Activated naive CD4-positive, alpha-beta T cell treated with Interleukin-2 at 50 U/mL for 16 hours (primary cell): ENCODE data around the gene TAGLN2.

Source experiments
- DNase-seq: peaks from one replicate; pipeline ENCODE4 v3.0.0-alpha.2; 2020

Gene TAGLN2

DNA sequence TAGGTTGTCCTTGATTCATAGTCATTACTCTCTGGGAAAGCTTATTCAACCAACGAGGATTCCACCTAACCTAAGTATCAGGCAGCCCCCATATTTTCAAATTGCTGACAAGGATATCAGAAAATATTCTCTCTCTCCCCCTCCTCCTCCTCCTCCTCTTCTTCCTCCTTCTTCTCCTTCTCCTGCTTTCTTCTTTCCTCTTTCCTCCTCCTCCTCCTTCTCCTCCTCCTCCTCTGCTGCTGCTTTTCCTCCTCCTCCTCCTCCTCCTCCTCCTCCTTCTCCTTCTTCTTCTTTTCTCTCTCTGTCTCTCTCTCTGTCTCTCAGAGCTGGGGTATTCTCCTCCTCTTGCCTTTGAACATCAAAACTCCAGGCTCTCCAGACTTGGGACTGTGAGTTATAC, 22.6 kb upstream of the TAGLN2 start:
- no peak for DNase-seq

DNA sequence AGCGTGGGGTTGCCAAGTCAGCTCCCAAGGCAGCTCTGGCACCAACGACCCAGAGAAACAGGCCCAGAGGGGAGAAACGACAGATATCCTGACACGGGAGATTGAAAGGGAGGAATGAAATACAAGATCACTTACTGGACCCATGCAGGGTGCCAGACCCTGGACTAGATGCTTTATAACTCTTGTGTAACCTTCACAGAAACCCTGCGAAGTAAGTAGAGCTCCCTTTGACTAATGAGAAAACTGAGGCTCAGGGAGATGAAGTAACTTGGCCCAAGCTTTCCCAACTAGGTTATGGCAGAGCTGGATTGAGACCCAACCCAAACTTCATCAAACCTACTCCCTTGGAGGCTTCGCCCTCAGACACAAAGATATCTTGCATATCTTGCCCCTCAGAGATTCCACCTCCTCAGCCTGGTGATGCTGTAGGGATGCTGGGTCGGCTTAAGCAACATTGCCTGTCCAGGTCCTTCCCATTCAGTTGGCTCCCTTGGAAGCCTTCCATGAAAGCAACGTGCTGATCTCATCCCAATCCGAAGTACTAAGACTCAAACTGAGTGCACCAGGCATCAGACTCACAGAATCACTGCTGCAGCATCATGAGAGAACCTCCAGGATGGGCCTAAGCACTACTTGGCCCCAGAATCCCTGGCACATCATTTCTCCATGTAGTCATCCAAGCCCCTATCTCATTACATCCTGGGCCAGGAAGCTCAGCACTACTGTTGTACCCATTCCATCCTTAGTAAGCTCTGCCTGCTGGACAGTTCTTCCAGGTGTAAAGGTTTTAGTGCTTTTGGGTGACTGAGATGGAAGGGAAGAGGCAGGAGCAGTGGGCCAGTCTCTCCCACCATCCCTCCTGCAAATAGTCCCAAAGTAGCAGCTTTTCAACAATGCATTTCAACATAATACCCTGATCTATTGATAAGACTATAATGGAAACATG, 21.2 kb upstream of the TAGLN2 start:
- no peak for DNase-seq

DNA sequence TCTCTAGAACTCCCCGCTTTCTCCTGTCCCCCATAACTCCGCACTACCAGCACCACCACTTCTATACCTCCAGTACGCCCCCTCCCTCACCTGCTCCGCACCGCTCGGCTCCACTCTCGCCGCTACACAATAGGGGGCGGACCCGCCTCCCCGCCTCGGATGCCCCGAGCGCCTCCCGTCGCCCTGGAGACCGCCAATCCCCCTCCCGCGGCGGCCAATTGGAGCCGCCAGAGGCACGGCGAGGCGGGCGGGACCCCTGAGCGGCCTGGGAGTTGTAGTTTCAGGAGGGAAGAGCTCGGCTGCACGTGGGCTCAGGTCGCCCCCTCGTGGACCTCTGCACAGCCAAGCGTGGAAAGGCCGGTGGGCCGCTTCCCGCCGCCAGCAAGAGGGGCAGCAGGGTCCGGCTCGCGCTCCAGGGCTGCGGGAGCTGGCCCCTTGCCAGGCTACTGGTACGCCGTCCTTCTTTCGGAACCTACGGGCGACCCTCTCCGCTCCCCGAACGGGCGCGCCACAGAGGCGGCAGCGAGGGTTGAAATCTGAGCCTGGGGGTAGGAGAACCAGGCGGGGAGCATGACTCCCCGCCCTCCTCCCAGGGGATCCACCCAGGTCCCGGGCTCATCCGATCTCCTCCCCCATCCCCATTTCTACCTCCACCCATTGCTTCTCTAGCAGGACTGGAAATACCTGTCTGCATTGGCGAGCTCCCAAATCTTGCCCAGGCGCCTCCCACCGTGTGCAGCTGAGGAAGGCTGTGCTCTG, 20.4 kb upstream of the TAGLN2 start, which contains the start of gene IGSF9:
Gene IGSF9 (minus strand): TSS at position 131 of the 759 bp plus-strand sequence. CDS start 2,159 bp downstream, outside the sequence.
- DNase-seq: peak; percentile 70

DNA sequence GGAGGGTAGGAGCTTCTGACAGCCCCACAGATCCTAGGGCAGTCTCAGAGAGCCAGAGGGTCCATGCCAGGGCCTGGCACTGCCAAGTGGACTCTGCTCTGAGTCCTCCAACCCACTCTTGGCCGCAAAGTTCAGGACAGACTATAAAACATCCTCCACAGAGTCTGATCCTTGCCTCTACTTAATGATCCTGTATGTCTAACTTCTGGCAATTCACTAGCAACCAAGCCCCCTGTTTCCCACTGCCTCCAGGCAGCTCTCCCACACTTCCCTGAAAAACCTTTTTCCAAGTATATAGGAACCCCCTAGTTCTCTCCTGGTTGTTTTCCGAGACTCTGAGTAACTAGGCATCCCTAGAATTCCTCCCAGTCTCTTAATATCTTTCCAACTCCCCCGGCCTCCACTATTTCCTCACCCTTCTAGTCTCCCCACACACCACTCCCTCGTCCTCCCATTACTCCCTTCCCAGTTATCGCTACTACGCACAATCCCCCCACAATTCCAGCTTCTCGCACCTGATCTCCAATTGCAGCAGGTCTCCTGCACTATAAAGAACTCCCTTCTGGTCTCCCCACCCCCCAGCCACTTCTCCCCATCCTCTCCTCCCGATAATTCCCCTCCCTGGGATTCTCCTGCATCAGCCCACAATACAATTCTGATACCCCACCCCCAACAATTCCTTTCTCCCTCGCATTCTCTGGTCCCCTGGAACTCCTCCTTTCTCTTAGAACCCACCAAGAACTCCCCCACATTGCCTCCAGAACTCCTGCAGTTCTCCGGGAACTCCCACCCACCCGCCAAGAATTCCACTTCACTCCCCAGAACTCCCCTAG, 19.5 kb upstream of the TAGLN2 start:
- DNase-seq: no peak

DNA sequence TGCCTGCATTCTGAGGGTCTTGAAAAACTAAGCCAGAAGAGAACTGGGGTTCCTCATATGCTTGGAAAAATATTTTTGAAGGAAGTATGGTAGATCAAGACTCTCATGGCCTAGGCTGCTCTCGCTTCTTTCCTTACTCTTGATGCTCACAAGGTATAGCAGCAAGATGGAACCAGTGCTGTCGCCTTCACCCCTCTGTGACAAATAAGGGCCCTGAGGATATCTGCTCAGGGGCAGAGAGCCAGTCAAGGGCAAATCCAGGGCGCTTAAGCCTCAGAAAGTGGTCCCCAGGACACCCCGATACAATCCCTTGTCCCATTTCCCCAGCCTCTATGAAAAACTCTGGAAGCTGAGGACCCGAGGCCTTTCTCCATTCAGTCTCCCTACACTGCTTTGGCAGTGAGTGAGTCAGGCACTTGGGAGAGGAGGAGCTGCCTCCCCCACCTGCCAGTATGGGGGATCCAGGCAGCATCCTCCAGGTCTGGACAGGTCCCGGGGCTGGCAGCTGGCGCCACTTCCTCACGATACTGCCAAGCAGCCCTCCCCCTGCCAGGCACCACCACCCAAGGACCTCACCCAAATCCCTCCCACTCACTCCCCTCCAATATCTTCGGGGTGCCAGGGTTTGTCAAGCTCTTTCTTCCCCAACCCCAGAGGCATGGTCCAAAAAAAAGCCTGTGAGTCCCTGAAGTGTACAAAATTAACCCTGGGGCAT, 18.8 kb upstream of the TAGLN2 start:
- no peak for DNase-seq

DNA sequence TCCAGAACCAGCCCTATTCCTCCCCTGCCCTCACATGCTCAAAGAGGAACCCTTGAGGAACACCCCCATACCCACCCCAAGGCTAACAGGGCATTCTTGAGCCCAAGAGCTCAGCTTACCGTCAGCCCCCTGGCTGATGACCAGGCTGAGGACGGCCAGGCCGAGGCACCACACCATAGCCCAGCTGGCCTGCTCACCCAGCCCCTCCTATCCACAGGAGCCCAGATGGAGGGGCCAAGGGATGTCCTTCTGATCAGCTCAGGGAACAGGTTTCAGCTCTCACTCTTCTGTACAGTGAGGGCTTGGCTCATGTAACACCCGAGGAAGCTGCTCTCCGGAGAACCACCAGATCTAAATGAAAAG, 18.0 kb upstream of the TAGLN2 start:
- no peak for DNase-seq

DNA sequence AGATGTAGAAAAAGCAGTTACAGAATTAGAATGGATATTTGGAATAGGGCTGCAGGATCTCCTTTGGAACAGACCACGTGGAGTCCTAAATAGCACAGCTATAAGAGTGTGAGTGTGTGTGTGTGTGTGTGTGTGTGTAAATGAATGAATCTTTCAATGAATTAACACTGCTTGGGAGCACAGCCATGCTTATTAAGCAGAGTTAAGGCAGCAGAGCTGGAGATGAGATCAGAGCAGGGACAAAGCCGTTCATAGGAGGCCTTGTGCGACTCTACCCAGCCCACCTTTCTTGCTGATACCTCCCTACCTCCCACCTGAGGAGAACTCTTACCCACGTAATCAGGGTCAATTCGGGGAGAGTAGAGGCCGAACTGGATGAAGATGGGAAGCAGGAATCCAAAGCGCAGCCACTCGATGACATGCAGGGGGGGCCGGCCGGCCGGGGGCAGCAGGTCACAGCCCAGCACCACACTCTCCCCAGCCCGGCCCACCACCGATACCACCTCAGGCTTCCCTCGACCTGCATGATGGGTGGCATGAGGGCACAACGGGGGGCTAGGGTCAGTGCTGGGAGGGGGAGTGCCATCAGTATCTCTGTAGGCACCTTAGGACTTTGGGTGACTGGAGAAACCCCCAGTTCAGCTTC, 17.4 kb upstream of the TAGLN2 start:
- DNase-seq: no peak

DNA sequence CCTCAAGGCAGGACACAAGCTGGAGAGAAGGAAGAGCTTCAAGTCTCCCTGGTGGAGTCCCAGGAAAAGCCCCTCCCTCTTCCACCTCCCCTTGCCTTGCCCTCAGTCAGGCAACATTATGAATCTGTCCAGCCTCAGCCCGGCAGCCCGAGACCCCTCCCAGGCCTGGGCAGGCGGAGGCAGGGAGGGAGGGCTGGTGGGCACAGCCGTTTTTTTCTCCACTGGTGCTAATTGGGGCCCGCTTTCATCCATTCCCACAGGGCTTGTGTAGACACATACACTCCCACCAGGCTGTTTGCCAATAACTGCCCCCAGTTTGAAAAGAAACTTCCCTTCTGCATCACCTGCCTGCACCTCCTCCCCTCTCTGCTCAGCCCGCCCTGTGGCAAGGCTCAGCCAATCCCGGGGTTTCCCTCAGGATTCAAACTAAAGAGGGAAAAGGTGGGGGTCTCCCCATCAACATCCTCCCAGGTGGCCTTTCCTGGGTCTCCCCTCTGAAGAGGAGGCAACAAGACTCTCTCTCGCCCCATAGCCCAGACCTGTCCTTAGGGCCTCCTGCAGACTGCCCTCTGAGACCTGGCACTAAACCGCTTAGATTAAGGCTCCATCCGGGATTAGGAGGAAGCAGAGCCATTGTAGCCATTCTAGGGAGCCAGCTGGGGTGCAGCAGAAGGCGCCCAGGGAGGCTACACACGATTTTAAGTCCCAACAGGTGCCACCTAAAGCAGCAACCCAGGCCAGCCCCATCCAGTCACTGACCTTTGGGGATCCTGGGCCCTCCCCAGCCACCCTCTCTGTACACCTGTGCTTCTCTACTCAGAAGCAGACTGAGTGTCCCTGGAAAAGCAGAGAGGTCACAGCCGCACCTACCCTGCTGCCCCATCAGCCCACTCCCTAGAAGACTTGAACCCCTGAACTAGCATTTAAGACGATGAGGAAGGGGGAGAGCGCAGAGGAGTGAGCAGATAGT, 16.6 kb upstream of the TAGLN2 start:
- no peak for DNase-seq

DNA sequence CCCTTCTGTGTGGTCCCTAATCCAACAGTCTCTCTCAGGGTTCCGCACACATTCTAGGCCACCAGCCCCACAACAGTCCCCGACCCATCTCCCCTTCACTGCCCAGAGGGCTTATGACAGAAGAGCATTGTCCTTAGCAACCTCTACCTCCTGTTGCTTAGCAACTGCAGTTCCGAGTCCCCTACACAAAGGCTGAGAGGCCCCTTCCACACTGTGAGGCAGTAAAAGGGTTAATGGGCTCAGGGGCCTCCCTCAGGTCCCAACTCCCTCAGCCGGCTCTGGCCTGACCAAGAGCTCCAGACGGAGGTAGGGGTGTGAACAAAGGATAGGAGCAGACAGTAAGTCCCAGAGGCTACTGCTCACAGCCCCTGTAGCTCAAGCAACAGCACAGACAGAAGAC, 15.8 kb upstream of the TAGLN2 start:
- no peak for DNase-seq

DNA sequence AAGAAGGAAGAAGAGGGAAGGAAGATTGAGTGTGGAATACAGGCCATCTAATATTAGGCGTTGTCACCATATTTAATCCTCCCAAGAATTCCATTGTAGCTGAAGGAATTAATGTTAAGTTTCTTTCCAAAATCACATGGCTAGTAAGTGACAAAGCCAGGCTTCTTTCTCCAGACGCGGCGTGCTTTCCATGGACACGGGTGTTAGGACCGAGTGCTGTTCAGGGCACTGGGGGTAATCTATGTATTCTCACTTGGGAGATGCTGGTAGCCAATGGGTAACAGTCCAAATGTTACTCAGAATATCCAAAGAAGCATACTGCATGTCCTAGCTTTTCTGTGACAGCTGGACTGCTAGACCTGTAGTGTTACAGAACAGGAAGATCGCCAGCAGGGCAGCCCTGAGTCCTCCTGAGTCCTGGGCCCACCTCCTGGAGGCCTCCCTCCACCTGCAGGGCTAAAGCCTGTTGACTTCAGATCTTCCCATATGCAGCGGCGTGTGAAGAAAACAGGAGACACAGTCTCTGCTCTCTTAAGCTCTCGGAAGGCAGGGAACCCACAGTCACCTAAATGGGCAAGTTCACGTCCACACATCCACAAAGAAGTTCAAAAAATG, 14.8 kb upstream of the TAGLN2 start:
- no peak for DNase-seq

DNA sequence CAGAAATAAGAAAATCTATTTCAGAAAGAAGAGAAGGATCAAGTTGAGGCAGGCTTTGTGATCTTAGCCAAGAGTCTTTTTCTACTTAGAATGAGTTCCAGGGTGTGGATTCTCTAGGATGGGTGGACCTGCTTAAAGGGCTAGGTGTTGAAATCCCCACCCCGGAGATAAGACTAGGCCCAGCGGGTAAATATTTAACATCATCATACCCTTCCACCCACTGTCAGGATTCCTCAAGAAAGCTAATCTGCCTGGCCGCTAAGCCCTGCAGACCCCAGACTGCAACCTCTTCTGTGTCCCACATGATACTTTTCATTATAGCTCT, 14.3 kb upstream of the TAGLN2 start:
- no peak for DNase-seq

DNA sequence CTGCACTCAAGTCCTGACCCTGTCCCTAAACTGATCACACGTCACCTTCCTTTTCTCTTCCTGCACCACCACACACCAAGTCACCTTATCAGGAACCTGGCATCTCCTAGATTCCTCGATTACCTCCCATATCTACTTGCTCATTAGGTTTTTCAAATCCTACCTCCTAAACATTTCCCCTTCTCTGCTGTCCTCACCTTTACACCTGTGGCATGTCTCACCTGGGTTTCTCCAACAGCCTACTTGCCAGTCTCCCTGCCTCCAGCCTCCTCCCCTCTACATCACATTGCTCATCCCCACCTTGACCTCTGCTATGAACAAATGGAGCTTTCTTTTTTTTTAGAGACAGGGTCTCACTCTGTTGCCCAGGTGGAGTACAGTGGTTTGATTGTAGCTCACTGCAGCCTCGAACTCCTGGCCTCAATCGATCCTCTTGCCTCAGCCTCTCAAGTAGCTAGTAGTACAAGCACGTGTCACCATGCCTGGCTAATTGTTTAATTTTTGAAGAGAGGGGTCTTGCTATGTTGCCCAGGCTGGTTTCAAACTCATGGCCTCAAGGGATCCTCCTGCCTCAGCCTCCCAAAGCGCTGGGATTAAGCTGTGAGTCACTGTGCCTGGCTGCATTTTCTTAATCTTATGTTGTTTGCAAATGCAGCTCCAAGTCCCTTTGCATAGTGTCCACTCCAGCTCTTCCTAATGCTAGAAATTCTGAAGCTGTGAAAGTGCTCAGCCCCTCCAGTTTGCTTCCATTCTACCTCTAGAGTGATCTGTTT, 13.8 kb upstream of the TAGLN2 start:
- DNase-seq: no peak

DNA sequence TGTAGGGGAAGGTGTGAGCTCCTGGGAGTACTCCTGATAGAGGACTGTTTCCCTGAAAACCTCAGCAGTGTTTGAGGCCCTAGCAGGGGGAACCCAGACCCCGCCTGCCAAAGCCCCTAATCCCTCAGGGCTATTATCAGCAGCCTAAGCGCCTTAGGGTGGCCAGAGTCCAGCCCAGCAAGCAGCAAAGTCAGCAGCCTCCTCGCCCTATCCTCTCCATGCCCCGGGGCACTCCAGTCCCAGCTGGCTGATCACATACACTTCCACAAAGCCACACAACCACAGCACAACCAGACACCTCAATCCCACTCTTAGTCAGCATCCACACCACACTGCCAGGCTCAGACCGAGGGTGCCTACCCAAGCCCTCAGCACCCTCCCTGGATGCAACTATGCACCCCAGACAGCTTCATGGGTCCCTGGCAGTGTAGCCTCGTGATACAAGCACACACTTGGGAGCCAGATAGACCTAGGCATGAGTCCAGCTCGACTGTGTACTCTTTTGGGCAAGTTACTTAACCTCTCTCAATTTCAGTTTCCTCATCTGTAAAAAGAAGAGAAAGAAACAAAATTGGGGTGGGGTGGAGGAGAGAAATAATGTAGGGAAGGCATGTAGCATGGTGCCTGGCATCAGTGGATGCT, 13.0 kb upstream of the TAGLN2 start:
- DNase-seq: no peak

DNA sequence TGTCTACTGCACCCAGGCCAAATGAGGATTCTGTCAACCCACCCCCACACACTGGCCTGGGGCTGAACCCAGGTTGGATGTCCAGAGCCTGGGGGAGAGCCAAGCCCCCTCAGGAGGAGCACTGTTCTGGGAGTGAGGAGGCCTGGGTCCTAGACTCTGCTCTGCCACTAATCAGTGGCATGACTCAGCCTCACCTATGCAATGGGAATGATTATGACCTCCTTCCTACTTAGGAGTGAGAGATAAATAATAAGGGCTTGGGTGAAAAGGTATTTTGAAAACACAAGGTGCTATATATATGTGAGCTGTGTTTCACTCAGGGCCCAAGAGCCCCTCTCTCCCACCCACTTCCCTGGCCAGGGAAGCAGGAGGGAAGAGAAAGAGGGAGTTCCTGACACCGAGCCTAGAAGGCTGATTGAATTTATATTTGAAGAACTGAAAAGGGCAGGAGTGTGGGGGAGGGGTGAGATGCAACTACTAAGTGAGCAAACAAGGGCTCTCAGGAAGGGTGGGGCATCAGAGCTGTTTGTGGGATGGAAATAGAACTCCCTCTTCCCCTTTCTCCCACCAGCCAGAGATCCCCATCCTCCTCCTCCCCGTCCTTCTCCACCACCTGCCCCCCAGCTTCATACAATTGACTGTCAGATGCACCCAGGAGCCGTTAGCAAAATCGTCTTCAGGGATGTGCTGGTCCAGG, 11.9 kb upstream of the TAGLN2 start:
- no peak for DNase-seq

DNA sequence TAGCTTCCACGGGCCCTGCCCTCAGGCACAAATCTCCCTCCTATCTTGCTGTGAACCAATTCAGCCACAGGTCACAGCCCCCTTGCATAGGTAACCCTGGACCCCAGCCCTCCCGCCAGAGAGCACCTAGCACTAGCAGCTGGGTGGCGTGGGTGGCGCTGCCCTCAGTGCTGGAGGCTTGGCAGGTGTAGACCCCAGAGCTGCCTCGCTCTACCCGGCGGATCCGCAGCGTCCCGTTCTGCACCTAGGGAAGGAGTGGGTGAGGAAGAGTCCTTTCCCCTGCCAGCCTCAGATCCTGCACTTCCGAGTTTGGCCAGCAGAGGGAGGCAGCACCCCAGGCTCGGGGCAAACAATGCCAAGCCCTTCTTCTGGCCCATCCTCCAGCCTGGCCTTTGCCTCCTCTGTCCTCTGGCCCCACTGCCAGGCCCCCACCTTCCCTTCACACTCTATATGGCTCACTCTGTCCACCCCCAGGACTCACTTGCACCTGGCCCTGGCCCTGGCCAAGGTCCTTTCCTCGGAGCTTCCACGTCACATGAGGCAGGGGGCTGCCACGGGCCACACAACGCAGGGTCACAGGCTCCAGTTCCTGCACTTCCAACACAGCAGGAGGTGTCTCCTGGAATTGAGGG, 11.1 kb upstream of the TAGLN2 start:
- peak; percentile 87 for DNase-seq

DNA sequence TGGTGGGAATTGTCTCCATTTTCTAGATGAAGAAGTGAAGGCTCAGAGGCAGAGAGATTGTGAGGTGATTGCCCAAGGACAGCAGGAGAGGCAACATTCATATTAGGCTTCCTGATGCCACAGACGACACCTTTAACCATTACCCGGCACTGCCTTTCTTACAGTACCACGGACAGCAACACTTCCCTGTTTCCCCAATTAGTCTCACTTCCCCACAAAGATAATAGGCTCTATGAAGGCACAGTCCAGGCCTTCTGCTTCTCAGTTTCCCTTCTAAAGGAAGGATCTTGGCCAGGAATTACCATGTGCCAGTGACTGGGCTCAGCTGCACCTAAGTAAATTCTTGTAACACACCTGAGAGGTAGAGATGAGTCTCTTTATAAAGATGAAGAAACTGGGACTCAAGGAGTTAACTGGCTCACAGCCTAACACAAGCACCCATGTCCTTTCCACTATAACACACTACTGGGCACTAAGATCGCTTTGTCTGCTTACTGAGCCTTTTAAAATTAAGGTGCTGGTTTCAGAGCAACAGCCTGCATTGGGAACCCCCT, 10.5 kb upstream of the TAGLN2 start:
- no peak for DNase-seq

DNA sequence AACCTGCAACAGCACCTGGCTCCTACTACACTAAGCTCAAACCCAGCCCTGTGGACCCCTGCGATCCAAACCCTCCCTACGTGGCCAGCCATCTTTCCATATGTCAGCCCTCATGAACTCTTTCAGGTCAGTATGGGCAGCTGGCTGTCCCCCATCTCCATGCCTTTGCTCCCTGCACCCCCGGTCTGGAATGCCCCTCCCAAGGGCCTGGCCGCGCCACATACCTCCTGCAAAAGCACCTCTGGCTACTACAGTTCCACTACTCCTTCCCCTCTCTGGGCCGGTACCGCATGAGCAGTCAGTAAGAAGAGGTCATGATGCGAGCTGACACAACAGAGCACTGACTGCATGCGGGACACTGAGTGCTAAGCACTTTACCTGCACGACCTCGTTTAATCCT, 10.0 kb upstream of the TAGLN2 start:
- no peak for DNase-seq
